Tibial artery (tissue), 4 donors: ENCODE results near the gene CLCN1.
A peak's percentile ranks its signal among the peaks of the same experiment; 100 is the strongest.

ENCODE experiments used
- DNase-seq, 2 donors: peaks; one replicate each; pipeline ENCODE4 v3.0.0-alpha.2; 2019
- H3K27ac ChIP-seq, 2 donors: fragments of 200-600 bp; sonication (generic) in 1 of 2; 1 replicate in 1 of 2; 2 replicates in 1 of 2; pipeline ENCODE4 v1.5.1; 2018 to 2019; ENCODE audit warnings: mild to moderate bottlenecking in 1 of 2
- H3K27me3 ChIP-seq, 2 donors: fragments of 200-600 bp; sonication (generic) in 1 of 2; one replicate each; pipeline versions ENCODE4 v1.5.1 to v1.6.0; 2016 to 2019
- H3K36me3 ChIP-seq, 3 donors: fragments of 200-600 bp; sonication (generic) in 2 of 3; one replicate each; pipeline ENCODE4 v1.5.1; 2016 to 2019; ENCODE audit warnings: mild to moderate bottlenecking in 2 of 3
- H3K4me1 ChIP-seq, 4 donors: fragments of 200-600 bp; sonication (generic) in 2 of 4; 1 replicate in 3 of 4; 2 replicates in 1 of 4; pipeline ENCODE4 v1.5.1; 2016 to 2019
- H3K4me3 ChIP-seq, 2 donors: fragments of 200-600 bp; sonication (generic) in 1 of 2; 1 replicate in 1 of 2; 2 replicates in 1 of 2; pipeline ENCODE4 v1.5.1; 2018 to 2019; ENCODE audit warnings: mild to moderate bottlenecking in 2 of 2
- H3K9me3 ChIP-seq, 3 donors: fragments of 200-600 bp; sonication (generic) in 1 of 3; one replicate each; pipeline ENCODE4 v1.5.1; 2016 to 2019
- intact Hi-C: fragments of 100-400 bp; cut with DNase I; formaldehyde crosslinking; loops from one replicate; pipeline ENCODE4 v1.15.0; 2023; ENCODE audit warnings: low total_unique reads
- TF ChIP-seq, protein P1 (sequence below), 2 experiments: fragments of 200-600 bp in 1 of 2; fragments of 450-650 bp in 1 of 2; IDR thresholded peaks; one replicate each; pipeline ENCODE4 v1.5.1; 2017 to 2019; ENCODE audit warnings: antibody characterized with exemption in 2 of 2, mild to moderate bottlenecking in 1 of 2, moderate library complexity in 1 of 2

The CLCN1 gene

DNA sequence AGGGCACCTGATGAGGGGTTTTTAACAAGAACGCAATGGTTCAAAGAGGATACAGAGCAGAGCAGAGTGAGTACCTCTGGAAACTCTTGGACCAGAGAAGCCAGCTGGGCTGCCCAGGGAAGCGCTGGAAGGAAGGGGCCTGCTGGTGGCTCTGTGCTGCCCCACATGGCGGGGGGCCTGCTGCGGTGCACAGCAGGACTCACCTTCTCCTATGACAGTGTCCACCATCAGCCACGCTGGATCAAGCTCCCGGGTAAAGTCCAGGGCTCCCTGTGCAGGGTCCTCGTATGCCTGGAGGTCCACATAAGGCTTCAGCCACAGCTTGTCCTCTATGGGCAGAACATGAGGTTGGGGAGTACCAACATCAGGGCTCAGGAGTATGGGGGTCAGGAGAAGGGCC is 80.3 kb downstream of the CLCN1 start:
- Histone ChIP-seq H3K4me3 (no peak overlapping the region), H3K27me3 (no peaks in the 10 kb centered on the region), H3K36me3 (peaks cover 0 to 69% (median 16%) of the 10 kb centered on the region in 3 donors), H3K9me3 (no peaks in the 10 kb centered on the region), H3K4me1 (peaks cover 3 to 36% (median 27%) of the 10 kb centered on the region in 4 donors), H3K27ac (no peak overlapping the region)
- intact Hi-C loops, result no loop called here
- TF ChIP-seq, protein P1, sequence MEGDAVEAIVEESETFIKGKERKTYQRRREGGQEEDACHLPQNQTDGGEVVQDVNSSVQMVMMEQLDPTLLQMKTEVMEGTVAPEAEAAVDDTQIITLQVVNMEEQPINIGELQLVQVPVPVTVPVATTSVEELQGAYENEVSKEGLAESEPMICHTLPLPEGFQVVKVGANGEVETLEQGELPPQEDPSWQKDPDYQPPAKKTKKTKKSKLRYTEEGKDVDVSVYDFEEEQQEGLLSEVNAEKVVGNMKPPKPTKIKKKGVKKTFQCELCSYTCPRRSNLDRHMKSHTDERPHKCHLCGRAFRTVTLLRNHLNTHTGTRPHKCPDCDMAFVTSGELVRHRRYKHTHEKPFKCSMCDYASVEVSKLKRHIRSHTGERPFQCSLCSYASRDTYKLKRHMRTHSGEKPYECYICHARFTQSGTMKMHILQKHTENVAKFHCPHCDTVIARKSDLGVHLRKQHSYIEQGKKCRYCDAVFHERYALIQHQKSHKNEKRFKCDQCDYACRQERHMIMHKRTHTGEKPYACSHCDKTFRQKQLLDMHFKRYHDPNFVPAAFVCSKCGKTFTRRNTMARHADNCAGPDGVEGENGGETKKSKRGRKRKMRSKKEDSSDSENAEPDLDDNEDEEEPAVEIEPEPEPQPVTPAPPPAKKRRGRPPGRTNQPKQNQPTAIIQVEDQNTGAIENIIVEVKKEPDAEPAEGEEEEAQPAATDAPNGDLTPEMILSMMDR (IDR thresholded peaks at IDR 0.05), result no peak
- peak in 1 of 2 donors; percentile 45 for DNase-seq

DNA sequence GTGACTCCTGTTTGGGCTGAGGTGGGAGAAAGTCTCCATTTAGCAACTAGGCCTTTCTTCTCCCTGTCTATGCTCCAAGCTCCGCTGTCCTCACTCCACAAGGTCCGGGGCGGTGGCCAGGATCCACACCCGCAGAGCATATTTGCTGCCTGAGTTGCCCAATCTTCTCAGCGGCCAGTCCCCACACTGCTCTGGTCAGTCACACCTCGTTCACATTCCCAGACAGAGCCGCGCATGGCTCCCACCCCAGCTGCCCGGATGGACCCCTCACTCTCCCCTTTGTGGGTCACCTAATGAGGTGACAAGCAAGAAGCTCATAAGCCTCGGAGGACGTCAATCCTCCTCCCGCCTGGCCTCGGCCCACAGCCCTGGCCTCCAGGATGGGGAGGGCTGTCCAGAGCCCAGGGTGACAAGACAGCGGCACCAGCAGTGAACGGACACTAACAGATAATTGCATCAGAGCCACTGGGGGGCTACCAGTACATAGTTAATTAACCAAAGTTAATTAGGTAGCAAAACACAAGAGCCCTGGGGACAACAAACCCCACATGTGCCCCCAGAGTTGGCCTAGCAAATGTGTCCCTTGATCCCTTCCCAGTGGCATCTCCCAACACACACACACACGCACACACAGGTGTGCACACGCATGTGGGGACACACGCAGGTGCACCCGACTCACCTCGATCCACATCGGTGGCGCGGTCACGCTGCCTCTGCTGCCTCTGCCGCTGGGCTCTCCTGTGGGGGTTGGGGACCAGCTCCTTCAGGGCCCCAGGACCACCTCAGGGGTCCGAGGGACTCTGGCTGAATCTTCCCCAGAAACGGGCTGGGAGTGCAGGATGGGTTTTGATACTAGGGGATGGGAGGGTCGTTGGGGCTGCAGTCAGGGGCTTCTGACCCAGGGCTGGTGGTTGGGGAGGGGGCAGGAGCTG is 81.0 kb downstream of the CLCN1 start:
- H3K27ac ChIP-seq, result no peak overlapping the region
- no peak overlapping the region for H3K4me3 ChIP-seq
- intact Hi-C loops, result no loop called here
- H3K27me3 ChIP-seq, result no peaks in the 10 kb centered on the region
- peak in 1 of 2 donors; percentile 72 for DNase-seq
- H3K4me1 ChIP-seq, result peaks cover 0 to 29% (median 21%) of the 10 kb centered on the region in 4 donors
- TF ChIP-seq, protein P1 (IDR thresholded peaks at IDR 0.05), result no peak
- H3K9me3 ChIP-seq, result no peaks in the 10 kb centered on the region
- H3K36me3 ChIP-seq, result peaks cover 0 to 69% (median 14%) of the 10 kb centered on the region in 3 donors

DNA sequence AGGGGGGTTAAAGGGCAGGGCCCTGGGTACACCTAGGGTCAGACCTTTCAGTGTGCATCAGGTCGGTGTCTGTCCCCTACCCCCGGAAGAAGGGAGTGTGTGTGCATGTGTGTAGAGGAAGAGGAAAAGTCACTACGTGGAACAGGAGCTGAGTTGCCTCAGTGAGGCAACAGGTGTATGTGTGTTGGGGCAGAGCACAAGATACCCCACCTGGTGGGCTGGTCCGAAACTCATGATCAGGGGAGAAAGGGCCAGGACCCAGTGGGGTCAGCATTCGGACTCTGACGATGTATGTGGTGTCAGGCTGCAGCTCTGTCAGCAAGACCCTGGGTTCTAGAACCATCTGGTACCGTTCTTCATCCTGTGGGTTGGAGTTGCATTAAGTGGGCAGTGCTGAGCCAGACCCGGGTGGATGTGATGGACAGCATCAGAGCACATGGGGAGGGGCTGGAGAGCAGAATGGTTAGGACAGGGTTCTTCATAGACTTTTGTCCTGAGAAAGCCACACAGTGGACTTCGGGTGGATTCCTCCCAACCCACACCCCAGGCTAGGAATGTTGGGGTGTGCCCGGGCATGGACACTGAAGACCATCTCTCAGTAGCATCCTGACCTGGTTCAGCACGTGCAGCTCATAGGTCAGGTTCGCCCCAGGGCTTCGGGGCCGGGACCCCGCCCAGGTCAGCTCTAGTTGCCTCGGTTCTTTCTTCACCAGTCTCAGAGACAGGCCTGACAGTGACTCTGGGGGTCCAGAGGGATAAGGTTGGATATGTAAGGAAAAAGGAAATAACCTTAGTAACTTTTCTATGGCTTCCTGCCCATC is 82.0 kb downstream of the CLCN1 start:
- Histone ChIP-seq H3K27me3 (no peaks in the 10 kb centered on the region), H3K4me3 (no peak overlapping the region), H3K27ac (no peak overlapping the region), H3K9me3 (no peaks in the 10 kb centered on the region), H3K4me1 (peaks cover 0 to 18% (median 10%) of the 10 kb centered on the region in 4 donors), H3K36me3 (peaks cover 0 to 68% (median 10%) of the 10 kb centered on the region in 3 donors)
- TF ChIP-seq, protein P1 (IDR thresholded peaks at IDR 0.05), result no peak
- intact Hi-C loops, result no loop called here
- DNase-seq, result no peak

DNA sequence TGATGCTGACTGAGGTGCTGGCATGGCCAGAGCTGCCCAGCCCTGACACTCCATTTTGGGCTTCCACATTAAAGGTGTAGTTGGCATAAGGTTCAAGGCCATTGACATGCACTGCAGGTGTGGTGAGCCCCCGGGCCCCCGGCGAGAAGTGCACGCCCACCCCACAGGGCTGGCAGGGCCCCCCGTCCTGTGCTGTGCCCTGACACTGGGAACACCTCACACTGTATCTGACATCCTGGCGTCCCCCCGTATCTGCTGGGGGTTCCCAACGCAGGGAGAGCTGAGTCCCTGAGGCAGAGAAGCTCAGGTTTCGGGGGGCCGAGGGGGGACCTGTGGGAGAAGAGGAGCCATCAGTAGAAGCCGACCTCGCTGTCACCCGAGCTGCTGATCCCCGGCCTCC is 82.7 kb downstream of the CLCN1 start:
- no peak for DNase-seq
- Histone ChIP-seq H3K4me1 (peaks cover 0 to 11% (median 4%) of the 10 kb centered on the region in 4 donors), H3K27me3 (no peaks in the 10 kb centered on the region), H3K4me3 (no peak overlapping the region), H3K36me3 (peaks cover 0 to 61% (median 6%) of the 10 kb centered on the region in 3 donors), H3K9me3 (no peaks in the 10 kb centered on the region), H3K27ac (no peak overlapping the region)
- intact Hi-C loops, result no loop called here
- TF ChIP-seq, protein P1 (IDR thresholded peaks at IDR 0.05), result no peak

DNA sequence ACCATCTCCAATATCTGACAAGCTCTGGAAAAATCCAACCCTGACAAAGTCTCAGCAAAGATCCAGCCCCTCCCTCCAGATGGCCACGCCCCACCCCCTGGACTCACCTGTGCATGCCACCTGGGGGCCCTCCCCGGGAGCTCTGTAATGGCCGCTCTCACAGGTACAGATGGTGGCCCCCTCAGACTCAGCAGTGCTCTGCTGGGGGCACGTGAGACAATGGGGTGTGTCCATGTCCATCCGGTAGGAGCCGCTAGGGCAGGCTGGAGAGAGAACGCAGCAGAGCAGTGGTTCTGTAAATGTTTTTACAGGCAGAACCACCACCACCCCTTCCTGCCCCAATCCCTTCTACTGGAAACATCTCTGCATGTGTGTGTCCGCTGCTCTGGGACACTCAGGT is 83.2 kb downstream of the CLCN1 start:
- H3K4me1 ChIP-seq, result peaks cover 0 to 6% (median 2%) of the 10 kb centered on the region in 4 donors
- H3K9me3 ChIP-seq, result no peaks in the 10 kb centered on the region
- DNase-seq, result no peak
- H3K36me3 ChIP-seq, result peaks cover 0 to 59% (median 6%) of the 10 kb centered on the region in 3 donors
- intact Hi-C loops, result no loop called here
- H3K27ac ChIP-seq, result no peak overlapping the region
- H3K27me3 ChIP-seq, result no peaks in the 10 kb centered on the region
- TF ChIP-seq, protein P1 (IDR thresholded peaks at IDR 0.05), result no peak
- H3K4me3 ChIP-seq, result no peak overlapping the region
